Activated naive CD8-positive, alpha-beta T cell (primary cell): ENCODE results near the gene CMSS1.

Experiments
- H3K27ac Mint-ChIP-seq: one replicate; pipeline ENCODE4 v1.8.0; 2021; ENCODE audit warnings: mixed read lengths
- H3K27me3 Mint-ChIP-seq: one replicate; pipeline ENCODE4 v1.8.0; 2021; ENCODE audit warnings: mixed read lengths
- H3K36me3 Mint-ChIP-seq: one replicate; pipeline ENCODE4 v1.8.0; 2021; ENCODE audit warnings: mixed read lengths
- H3K4me1 Mint-ChIP-seq: one replicate; pipeline ENCODE4 v1.8.0; 2021; ENCODE audit warnings: low read depth, mixed read lengths
- H3K4me3 Mint-ChIP-seq: one replicate; pipeline ENCODE4 v1.8.0; 2021; ENCODE audit warnings: mild to moderate bottlenecking, mixed read lengths
- H3K9me3 Mint-ChIP-seq: one replicate; pipeline ENCODE4 v1.8.0; 2021; ENCODE audit warnings: low read depth, mixed read lengths

Gene CMSS1

GRCh38 chr3:100111728-100112127, 294.1 kb downstream of the CMSS1 start:
- Mint-ChIP-seq H3K9me3 (no peaks in the 10 kb centered on the region), H3K27ac (no peak overlapping the region), H3K4me3 (no peak overlapping the region), H3K4me1 (peaks cover under 1% of the 10 kb centered on the region), H3K36me3 (peaks cover 9% of the 10 kb centered on the region), H3K27me3 (no peaks in the 10 kb centered on the region)

- Mint-ChIP-seq H3K27me3 (no peaks in the 10 kb centered on the region), H3K27ac (no peak overlapping the region), H3K36me3 (peaks cover 10% of the 10 kb centered on the region), H3K9me3 (no peaks in the 10 kb centered on the region), H3K4me1 (no peaks in the 10 kb centered on the region), H3K4me3 (no peak overlapping the region)
These were observed 296.2 kb downstream of the CMSS1 start for GRCh38 chr3:100113723-100114412.

DNA sequence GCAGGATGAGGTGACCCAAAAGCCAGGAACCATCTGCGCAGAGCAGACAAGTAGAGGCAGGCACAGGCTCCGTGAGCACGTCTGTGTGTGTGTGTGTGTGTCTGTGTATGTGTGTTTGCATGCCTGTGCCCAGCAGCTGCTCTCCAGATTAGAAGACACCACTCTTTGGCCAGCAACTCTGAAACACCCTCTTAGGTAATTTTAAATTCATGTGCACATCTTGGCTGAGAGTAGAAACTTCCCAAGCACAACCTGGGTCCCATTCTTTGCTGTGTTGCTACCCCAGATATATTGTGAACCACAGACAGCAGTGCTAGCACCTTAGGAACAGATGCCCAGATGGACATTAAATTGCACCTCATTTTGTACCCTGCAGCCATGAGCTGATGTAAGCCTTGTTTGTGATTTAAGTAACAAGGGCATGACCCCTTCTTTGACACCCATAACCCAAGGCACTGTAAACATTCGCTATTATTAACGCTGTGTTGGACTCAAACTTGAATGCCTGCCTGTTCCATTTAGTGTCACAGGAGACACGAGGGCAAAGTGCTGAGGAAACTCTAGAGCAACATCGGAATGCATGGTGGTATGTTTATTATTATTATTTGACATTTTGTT, 296.9 kb downstream of the CMSS1 start, which contains the start of gene FILIP1L:
TSS of gene FILIP1L (minus strand) at position 89 of the 618 bp plus-strand sequence.
- Mint-ChIP-seq H3K27ac (no peak within 1 kb of the TSS), H3K9me3 (no peaks in the 10 kb centered on the region), H3K4me3 (no peak within 1 kb of the TSS), H3K36me3 (peaks cover 10% of the 10 kb centered on the region), H3K4me1 (no peaks in the 10 kb centered on the region), H3K27me3 (no peaks in the 10 kb centered on the region)

GRCh38 chr3:100117093-100117492, 299.4 kb downstream of the CMSS1 start:
- H3K9me3 Mint-ChIP-seq: no peaks in the 10 kb centered on the region
- peaks cover 18% of the 10 kb centered on the region for H3K36me3 Mint-ChIP-seq
- H3K4me3 Mint-ChIP-seq: no peak overlapping the region
- no peak overlapping the region for H3K27ac Mint-ChIP-seq
- no peaks in the 10 kb centered on the region for H3K4me1 Mint-ChIP-seq
- H3K27me3 Mint-ChIP-seq: no peaks in the 10 kb centered on the region

DNA sequence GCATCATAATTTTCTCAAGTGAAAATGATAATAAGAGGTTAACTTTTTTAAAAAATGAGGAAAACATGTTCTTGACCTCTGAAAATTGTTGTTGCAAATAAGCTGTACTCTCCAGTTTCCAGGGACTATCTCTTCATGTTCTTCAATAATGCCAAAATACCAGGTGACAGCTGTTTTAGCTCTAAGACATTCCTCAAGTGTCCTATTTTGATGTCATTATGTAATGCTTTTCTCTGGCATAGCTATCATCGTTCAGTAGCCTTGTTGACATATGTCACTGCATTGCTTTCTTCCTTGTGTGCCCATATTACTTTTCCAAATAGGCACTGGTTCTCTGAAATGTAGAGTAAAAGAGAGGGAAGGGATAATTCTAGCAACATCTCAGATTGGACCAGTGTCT, 302.4 kb downstream of the CMSS1 start:
- H3K27me3 Mint-ChIP-seq: no peaks in the 10 kb centered on the region
- H3K27ac Mint-ChIP-seq: no peak overlapping the region
- no peak overlapping the region for H3K4me3 Mint-ChIP-seq
- H3K4me1 Mint-ChIP-seq: no peaks in the 10 kb centered on the region
- H3K36me3 Mint-ChIP-seq: peaks cover 14% of the 10 kb centered on the region
- H3K9me3 Mint-ChIP-seq: no peaks in the 10 kb centered on the region

GRCh38 chr3:100120693-100121092, 303.0 kb downstream of the CMSS1 start:
- no peaks in the 10 kb centered on the region for H3K27me3 Mint-ChIP-seq
- H3K27ac Mint-ChIP-seq: no peak overlapping the region
- no peaks in the 10 kb centered on the region for H3K4me1 Mint-ChIP-seq
- no peaks in the 10 kb centered on the region for H3K9me3 Mint-ChIP-seq
- H3K36me3 Mint-ChIP-seq: peaks cover 14% of the 10 kb centered on the region
- H3K4me3 Mint-ChIP-seq: no peak overlapping the region

DNA sequence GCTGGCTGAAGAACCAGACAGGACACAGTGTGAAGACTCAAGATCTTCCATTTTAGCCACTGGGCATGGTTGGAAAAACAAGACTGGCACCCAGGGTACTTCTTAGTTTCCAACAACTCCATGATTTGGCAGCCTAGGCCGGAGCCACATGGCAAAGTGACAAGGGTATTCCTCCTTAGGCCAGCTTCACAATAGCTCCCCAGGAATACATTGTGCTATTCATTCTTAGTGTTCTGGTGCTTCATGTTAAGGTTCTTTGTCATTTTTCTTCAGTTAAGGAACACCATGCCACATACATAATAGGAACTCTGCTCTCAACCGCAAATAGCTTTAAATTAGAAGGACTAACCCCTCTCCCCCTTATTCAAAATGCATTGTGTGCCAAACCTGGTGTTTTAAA, 304.7 kb downstream of the CMSS1 start:
- no peaks in the 10 kb centered on the region for H3K27me3 Mint-ChIP-seq
- H3K4me3 Mint-ChIP-seq: no peak overlapping the region
- no peaks in the 10 kb centered on the region for H3K9me3 Mint-ChIP-seq
- H3K27ac Mint-ChIP-seq: no peak overlapping the region
- H3K36me3 Mint-ChIP-seq: peaks cover 11% of the 10 kb centered on the region
- H3K4me1 Mint-ChIP-seq: no peaks in the 10 kb centered on the region

- Mint-ChIP-seq H3K27me3 (no peaks in the 10 kb centered on the region), H3K27ac (no peak overlapping the region), H3K9me3 (no peaks in the 10 kb centered on the region), H3K4me1 (no peaks in the 10 kb centered on the region), H3K36me3 (peaks cover 10% of the 10 kb centered on the region), H3K4me3 (no peak overlapping the region)
These were observed 305.4 kb downstream of the CMSS1 start for GRCh38 chr3:100123112-100123511.

GRCh38 chr3:100124201-100124761, 306.6 kb downstream of the CMSS1 start:
- H3K4me1 Mint-ChIP-seq: no peaks in the 10 kb centered on the region
- no peak overlapping the region for H3K4me3 Mint-ChIP-seq
- H3K36me3 Mint-ChIP-seq: peaks cover 10% of the 10 kb centered on the region
- H3K9me3 Mint-ChIP-seq: no peaks in the 10 kb centered on the region
- H3K27me3 Mint-ChIP-seq: no peaks in the 10 kb centered on the region
- no peak overlapping the region for H3K27ac Mint-ChIP-seq

- Mint-ChIP-seq H3K4me1 (no peaks in the 10 kb centered on the region), H3K27ac (no peak overlapping the region), H3K27me3 (no peaks in the 10 kb centered on the region), H3K36me3 (peaks cover 6% of the 10 kb centered on the region), H3K9me3 (no peaks in the 10 kb centered on the region), H3K4me3 (no peak overlapping the region)
These were observed 307.7 kb downstream of the CMSS1 start for GRCh38 chr3:100125161-100125938.

- Mint-ChIP-seq H3K27me3 (no peaks in the 10 kb centered on the region), H3K9me3 (no peaks in the 10 kb centered on the region), H3K27ac (no peak overlapping the region)
These were observed 310.1 kb downstream of the CMSS1 start for GRCh38 chr3:100127792-100128191.

DNA sequence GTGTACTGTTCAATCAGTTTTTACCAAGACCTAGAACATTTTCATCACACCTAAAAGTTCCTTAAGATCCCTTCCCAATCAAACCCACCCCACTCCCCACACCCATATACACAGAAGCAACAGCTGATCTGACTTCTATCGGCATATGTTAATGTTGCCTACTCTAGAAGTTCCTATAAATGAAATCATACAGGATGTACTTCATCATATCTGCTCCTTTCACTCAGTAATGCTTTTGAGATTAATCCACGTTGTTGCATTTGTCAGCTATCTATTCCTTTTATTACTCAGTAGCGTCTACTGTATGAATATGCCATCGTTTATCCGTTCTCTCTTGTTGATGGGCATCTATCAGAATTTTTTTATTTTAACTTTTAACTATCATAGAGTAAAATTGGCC, 310.9 kb downstream of the CMSS1 start:
- Mint-ChIP-seq H3K9me3 (no peaks in the 10 kb centered on the region), H3K4me3 (no peak overlapping the region), H3K27me3 (no peaks in the 10 kb centered on the region), H3K36me3 (peaks cover 2% of the 10 kb centered on the region), H3K4me1 (no peaks in the 10 kb centered on the region), H3K27ac (no peak overlapping the region)

More at GRCh38 chr3:100127792-100128191, 310.1 kb downstream of the CMSS1 start:
- H3K36me3 Mint-ChIP-seq: no peaks in the 10 kb centered on the region
- H3K4me1 Mint-ChIP-seq: no peaks in the 10 kb centered on the region
- H3K4me3 Mint-ChIP-seq: no peak overlapping the region

GRCh38 chr3:100129941-100130340, 312.3 kb downstream of the CMSS1 start:
- Mint-ChIP-seq H3K9me3 (no peaks in the 10 kb centered on the region), H3K36me3 (peaks cover 5% of the 10 kb centered on the region), H3K27me3 (no peaks in the 10 kb centered on the region), H3K4me1 (no peaks in the 10 kb centered on the region), H3K4me3 (no peak overlapping the region), H3K27ac (no peak overlapping the region)

DNA sequence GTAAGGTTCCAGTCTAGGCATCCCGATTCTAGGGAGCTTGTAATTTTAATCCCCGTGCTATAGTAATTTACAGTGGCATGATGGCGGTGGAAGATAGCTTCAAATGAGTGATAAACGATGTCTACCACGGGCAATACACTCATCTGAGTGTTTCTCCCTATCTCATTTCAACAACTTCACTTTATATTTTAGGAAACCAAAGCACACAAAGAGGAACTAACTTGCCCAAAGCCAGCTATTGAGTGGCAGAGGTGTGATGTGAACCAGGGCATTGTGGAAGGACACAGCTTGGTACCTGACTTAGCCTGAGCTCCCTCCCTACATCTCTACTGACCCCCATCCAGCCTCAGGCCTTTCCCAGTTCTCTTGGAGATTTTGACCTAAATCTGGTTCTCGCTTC, 313.6 kb downstream of the CMSS1 start:
- Mint-ChIP-seq H3K27me3 (no peaks in the 10 kb centered on the region), H3K4me1 (no peaks in the 10 kb centered on the region), H3K4me3 (no peak overlapping the region), H3K36me3 (peaks cover 5% of the 10 kb centered on the region), H3K27ac (no peak overlapping the region), H3K9me3 (no peaks in the 10 kb centered on the region)

DNA sequence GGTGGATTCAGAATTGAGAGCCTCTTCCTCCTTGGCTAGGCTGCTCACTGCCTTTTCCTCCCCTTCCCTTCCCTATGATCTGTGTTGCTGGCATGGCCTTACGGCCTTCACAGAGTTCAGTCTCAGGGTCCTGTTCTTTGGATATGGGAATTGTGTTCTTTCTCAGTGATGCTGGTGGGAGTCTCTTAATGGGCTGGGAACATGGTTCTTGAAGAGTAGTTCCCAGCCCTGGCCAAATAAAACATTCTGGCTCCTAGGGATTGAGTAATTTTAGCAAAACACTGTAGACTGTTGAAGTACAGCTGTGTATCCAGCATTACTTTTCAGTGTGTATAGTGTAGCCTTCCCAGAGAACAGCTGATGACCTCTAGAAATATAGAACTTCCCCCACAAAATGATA, 319.3 kb downstream of the CMSS1 start:
- H3K4me3 Mint-ChIP-seq: no peak overlapping the region
- no peaks in the 10 kb centered on the region for H3K4me1 Mint-ChIP-seq
- no peaks in the 10 kb centered on the region for H3K27me3 Mint-ChIP-seq
- peaks cover 21% of the 10 kb centered on the region for H3K36me3 Mint-ChIP-seq
- peaks cover 4% of the 10 kb centered on the region for H3K9me3 Mint-ChIP-seq
- no peak overlapping the region for H3K27ac Mint-ChIP-seq
